ENCODE measurements around the gene DHX30. TPM values are rescaled to one million over a fixed set of nuclear protein-coding genes. Genes with fewer than 3 reads are reported as not detected.
A peak's percentile ranks its signal among the peaks of the same experiment; 100 is the strongest.

DHX30 gene
- total RNA-seq, 6 experiments from 2014 or later = 54.1 to 64.0 (median 58.4) TPM

DNA sequence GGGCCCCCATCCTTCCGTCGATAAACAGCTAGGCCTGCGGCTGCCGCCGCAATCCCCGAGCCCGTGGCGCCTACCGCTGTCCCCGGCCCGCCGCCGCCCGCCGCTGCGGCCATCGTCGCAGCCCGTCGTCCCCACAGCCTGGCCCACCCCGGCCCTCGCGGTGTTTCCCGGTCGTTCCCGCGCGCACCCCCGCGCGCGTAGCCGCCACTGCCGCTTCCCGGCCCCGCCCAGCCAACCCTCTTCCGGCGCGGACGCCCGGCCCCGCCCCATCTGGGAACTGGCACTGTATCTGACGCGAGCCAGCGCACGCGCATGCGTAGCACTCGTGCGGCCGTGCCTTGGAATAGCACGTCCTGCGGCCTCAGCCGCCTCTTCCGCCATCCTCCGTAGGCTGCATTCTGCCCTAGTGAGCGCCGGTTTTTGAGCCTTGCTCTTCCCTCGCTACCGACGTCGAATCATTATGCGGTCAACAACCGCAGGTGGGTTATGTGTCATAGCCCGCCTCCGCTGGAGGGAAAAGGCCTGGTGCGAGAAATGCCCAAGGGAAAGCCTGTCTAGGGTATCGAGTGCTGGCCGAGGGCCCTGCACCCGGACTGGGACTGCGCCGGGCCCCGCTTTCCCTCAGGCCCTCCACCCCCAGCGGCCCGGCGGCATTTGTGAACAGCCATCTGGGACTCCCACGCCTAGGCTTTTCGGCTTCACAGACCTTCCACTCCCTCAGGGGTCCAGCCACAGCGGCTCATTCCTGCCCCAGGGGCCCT, 21.1 kb upstream of the DHX30 start, which contains the start of gene SMARCC1:
Gene SMARCC1 (minus strand): TSS at position 209 of the 761 bp plus-strand sequence. CDS start 96 bp downstream, at position 113.
- H3K27me3 Mint-ChIP-seq (ENCODE audit: insufficient read depth) = peaks cover 8% of the 10 kb centered on the region

GRCh38 chr3:47782446-47783308, 20.3 kb upstream of the DHX30 start:
- H3K9me3 Mint-ChIP-seq = no peaks in the 10 kb centered on the region
- TF ChIP-seq, protein P1, sequence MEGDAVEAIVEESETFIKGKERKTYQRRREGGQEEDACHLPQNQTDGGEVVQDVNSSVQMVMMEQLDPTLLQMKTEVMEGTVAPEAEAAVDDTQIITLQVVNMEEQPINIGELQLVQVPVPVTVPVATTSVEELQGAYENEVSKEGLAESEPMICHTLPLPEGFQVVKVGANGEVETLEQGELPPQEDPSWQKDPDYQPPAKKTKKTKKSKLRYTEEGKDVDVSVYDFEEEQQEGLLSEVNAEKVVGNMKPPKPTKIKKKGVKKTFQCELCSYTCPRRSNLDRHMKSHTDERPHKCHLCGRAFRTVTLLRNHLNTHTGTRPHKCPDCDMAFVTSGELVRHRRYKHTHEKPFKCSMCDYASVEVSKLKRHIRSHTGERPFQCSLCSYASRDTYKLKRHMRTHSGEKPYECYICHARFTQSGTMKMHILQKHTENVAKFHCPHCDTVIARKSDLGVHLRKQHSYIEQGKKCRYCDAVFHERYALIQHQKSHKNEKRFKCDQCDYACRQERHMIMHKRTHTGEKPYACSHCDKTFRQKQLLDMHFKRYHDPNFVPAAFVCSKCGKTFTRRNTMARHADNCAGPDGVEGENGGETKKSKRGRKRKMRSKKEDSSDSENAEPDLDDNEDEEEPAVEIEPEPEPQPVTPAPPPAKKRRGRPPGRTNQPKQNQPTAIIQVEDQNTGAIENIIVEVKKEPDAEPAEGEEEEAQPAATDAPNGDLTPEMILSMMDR (IDR thresholded peaks at IDR 0.05) = no peak
- H3K27me3 Mint-ChIP-seq (ENCODE audit: insufficient read depth) = peaks cover 8% of the 10 kb centered on the region
- H3K4me3 Mint-ChIP-seq = peak overlapping the region; percentile 98
- no peak for DNase-seq
- H3K27ac Mint-ChIP-seq = peak overlapping the region; percentile 99
- peaks cover 23% of the 10 kb centered on the region for H3K4me1 Mint-ChIP-seq (ENCODE audit: low read depth)
- no peaks in the 10 kb centered on the region for H3K36me3 Mint-ChIP-seq (ENCODE audit: low read depth)

More for the DNA sequence above, 21.1 kb upstream of the DHX30 start, which contains the start of gene SMARCC1:
- H3K9me3 Mint-ChIP-seq = no peaks in the 10 kb centered on the region
- TF ChIP-seq, protein P1 (IDR thresholded peaks at IDR 0.05) = no peak; the same call in 1 of the 2 replicates
- no peaks in the 10 kb centered on the region for H3K36me3 Mint-ChIP-seq (ENCODE audit: low read depth)
- DNase-seq = peak; percentile 97
- H3K4me1 Mint-ChIP-seq (ENCODE audit: low read depth) = peaks cover 23% of the 10 kb centered on the region
- peak within 1 kb of the TSS; percentile 98 for H3K4me3 Mint-ChIP-seq
- H3K27ac Mint-ChIP-seq = peak within 1 kb of the TSS; percentile 99

DNA sequence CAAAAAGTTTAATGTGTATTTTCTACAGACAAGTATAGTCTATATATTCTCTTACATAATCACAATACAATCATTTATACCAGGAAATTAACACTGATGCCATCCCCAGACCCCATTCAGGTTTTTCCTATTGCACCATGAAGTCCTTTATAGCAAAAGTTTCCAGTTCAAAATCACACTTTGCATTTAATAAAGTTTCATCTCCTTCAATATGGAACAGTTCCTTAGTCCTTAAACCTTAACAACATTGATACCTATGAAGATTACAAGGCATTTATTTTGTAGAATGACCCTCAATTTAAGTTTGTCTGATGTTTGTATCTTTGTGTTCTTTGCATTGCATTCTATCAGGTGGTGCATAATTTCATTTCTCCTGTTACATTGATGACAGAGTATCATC, 19.3 kb upstream of the DHX30 start:
- no peaks in the 10 kb centered on the region for H3K9me3 Mint-ChIP-seq
- H3K27me3 Mint-ChIP-seq (ENCODE audit: insufficient read depth) = peaks cover 8% of the 10 kb centered on the region
- H3K36me3 Mint-ChIP-seq (ENCODE audit: low read depth) = no peaks in the 10 kb centered on the region
- H3K27ac Mint-ChIP-seq = no peak overlapping the region
- TF ChIP-seq, protein P1 (IDR thresholded peaks at IDR 0.05) = no peak
- peaks cover 23% of the 10 kb centered on the region for H3K4me1 Mint-ChIP-seq (ENCODE audit: low read depth)
- DNase-seq = no peak
- H3K4me3 Mint-ChIP-seq = no peak overlapping the region

GRCh38 chr3:47791193-47791855, 11.6 kb upstream of the DHX30 start:
- Mint-ChIP-seq H3K27ac (no peak overlapping the region), H3K9me3 (peaks cover 15% of the 10 kb centered on the region), H3K27me3 (ENCODE audit: insufficient read depth) (no peaks in the 10 kb centered on the region), H3K36me3 (ENCODE audit: low read depth) (peaks cover 5% of the 10 kb centered on the region; the same call in 1 of the 2 replicates), H3K4me1 (ENCODE audit: low read depth) (no peaks in the 10 kb centered on the region), H3K4me3 (no peak overlapping the region)
- TF ChIP-seq, protein P1 (IDR thresholded peaks at IDR 0.05) = no peak
- peak; percentile 16 for DNase-seq

DNA sequence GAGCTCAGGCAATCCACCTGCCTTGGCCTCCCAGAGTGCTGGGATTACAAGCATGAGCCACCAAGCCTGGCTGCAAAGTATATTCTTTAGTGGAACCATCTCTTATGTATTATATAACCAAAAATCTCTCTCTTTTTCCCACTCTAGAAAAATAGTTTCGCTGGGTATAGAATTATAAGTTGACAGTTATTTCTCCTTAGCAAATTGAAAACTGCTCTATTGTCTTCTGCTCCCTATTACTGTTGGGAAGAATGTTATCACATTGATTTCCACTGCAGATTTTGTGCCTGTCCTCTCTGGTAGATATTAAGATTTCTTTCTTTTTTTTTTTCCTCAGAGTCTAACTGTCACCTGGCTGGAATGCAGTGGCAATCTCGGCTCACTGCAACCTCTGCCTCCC, 10.2 kb upstream of the DHX30 start:
- no peak for DNase-seq
- TF ChIP-seq, protein P1 (IDR thresholded peaks at IDR 0.05) = no peak
- no peaks in the 10 kb centered on the region for H3K27me3 Mint-ChIP-seq (ENCODE audit: insufficient read depth)
- no peak overlapping the region for H3K27ac Mint-ChIP-seq
- H3K9me3 Mint-ChIP-seq = peaks cover 15% of the 10 kb centered on the region
- H3K4me3 Mint-ChIP-seq = no peak overlapping the region
- H3K36me3 Mint-ChIP-seq (ENCODE audit: low read depth) = peaks cover 5% of the 10 kb centered on the region; the same call in 1 of the 2 replicates
- no peaks in the 10 kb centered on the region for H3K4me1 Mint-ChIP-seq (ENCODE audit: low read depth)
